Endodermal cell (in vitro differentiated cells): ENCODE measurements around the gene AMOTL2. TPM values are rescaled to one million over a fixed set of nuclear protein-coding genes. Genes with fewer than 3 reads are reported as not detected.
A peak's percentile ranks its signal among the peaks of the same experiment; 100 is the strongest.

Source experiments
- DNase-seq: peaks from one replicate; pipeline ENCODE4 v3.0.0-alpha.2; 2017
- H3K27ac ChIP-seq: 2 replicates; pipeline ENCODE4 v1.5.1; 2013; ENCODE audit warnings: mild to moderate bottlenecking, low read depth, low read length, moderate library complexity
- H3K27me3 ChIP-seq: 2 replicates; pipeline ENCODE4 v1.6.1; 2013; ENCODE audit warnings: mild to moderate bottlenecking, low read length, moderate library complexity; ENCODE audit not compliant: insufficient read depth, control insufficient read depth, poor library complexity, severe bottlenecking
- H3K36me3 ChIP-seq: 2 replicates; pipeline ENCODE4 v1.7.0; 2013; ENCODE audit warnings: mild to moderate bottlenecking, low read length, moderate library complexity; ENCODE audit not compliant: control insufficient read depth, insufficient read depth
- H3K4me1 ChIP-seq: one replicate; pipeline ENCODE4 v1.7.0; 2013; ENCODE audit warnings: low read length; ENCODE audit not compliant: control insufficient read depth, insufficient read depth
- H3K4me3 ChIP-seq: 2 replicates; pipeline ENCODE4 v1.5.1; 2013; ENCODE audit warnings: mild to moderate bottlenecking, low read length, moderate library complexity
- H3K9ac ChIP-seq: 2 replicates; pipeline ENCODE4 v1.6.1; 2013; ENCODE audit warnings: mild to moderate bottlenecking, low read length, moderate library complexity; ENCODE audit not compliant: poor library complexity, severe bottlenecking; ENCODE audit errors: extremely low read depth
- H3K9me3 ChIP-seq: 2 replicates; pipeline ENCODE4 v1.6.1; 2013; ENCODE audit warnings: mild to moderate bottlenecking, low read length, moderate library complexity; ENCODE audit not compliant: control insufficient read depth
- H3K27ac Mint-ChIP-seq: 2 replicates; pipeline ENCODE4 v1.8.0; 2020; ENCODE audit warnings: mixed read lengths
- H3K27me3 Mint-ChIP-seq: 2 replicates; pipeline ENCODE4 v1.8.0; 2021; ENCODE audit warnings: mild to moderate bottlenecking, mixed read lengths; ENCODE audit not compliant: insufficient read depth
- H3K36me3 Mint-ChIP-seq: 2 replicates; pipeline ENCODE4 v1.8.0; 2020; ENCODE audit warnings: low read depth, mixed read lengths
- H3K4me1 Mint-ChIP-seq: 2 replicates; pipeline ENCODE4 v1.8.0; 2020; ENCODE audit warnings: mixed read lengths
- H3K4me3 Mint-ChIP-seq: 2 replicates; pipeline ENCODE4 v1.8.0; 2020; ENCODE audit warnings: mild to moderate bottlenecking, moderate library complexity, mixed read lengths
- H3K9me3 Mint-ChIP-seq: 2 replicates; pipeline ENCODE4 v1.8.0; 2020; ENCODE audit warnings: mild to moderate bottlenecking, mixed read lengths
- CTCF ChIP-seq: fragments of 200-600 bp; sonication (generic); conservative IDR thresholded peaks from 2 replicates; pipeline ENCODE4 v1.5.0; 2021; ENCODE audit warnings: antibody characterized with exemption, mild to moderate bottlenecking
- WGBS, 2 experiments: methylation state at CpG; one replicate each; pipeline versions ENCODE4 v1.1.5 to v1.1.7; 2013; ENCODE audit warnings: missing lambda C conversion rate in 2 of 2, mixed read lengths in 1 of 2; ENCODE audit not compliant: insufficient coverage in 1 of 2, insufficient read length in 1 of 2; 5-methylcytosine and 5-hydroxymethylcytosine counted together
- total RNA-seq, 2 donors: library from RNA; stranded (reverse); fragmentation: NEBNext Ultra II Directional in 1 of 2; extraction: Animal tissue kit (Norgen Biotek cat#: 25700) in 1 of 2; gene quantifications; 2 replicates in 1 of 2; 3 replicates in 1 of 2; pipeline ENCODE4 v1.2.1, GENCODE V29; 2021

The AMOTL2 gene
- total RNA-seq, 2 donors from 2014 or later, result 109 to 153 TPM

GRCh38 chr3:134311265-134311664 is 63.0 kb downstream of the AMOTL2 start:
- H3K9me3 Mint-ChIP-seq, result no peaks in the 10 kb centered on the region
- no peaks in the 10 kb centered on the region for H3K27me3 ChIP-seq
- no peak overlapping the region for H3K4me3 Mint-ChIP-seq
- no peak for DNase-seq
- H3K27ac Mint-ChIP-seq, result no peak overlapping the region
- no peaks in the 10 kb centered on the region for H3K9me3 ChIP-seq
- H3K4me1 Mint-ChIP-seq, result peaks cover 34% of the 10 kb centered on the region
- H3K36me3 Mint-ChIP-seq, result no peaks in the 10 kb centered on the region
- H3K4me1 ChIP-seq, result peaks cover 14% of the 10 kb centered on the region
- peaks cover 17% of the 10 kb centered on the region for H3K27me3 Mint-ChIP-seq
- no peak for TF ChIP-seq CTCF
- H3K36me3 ChIP-seq, result no peaks in the 10 kb centered on the region
- no peak overlapping the region for H3K4me3 ChIP-seq
- WGBS, 2 experiments, result 81 to 82% methylated on average over 2 of the region's 2 CpGs
- H3K27ac ChIP-seq, result no peak overlapping the region
- H3K9ac ChIP-seq, result no peak overlapping the region

- H3K4me3 Mint-ChIP-seq, result no peak overlapping the region
Observed at GRCh38 chr3:134309987-134310700, 64.1 kb downstream of the AMOTL2 start.

GRCh38 chr3:134308350-134308891 is 65.8 kb downstream of the AMOTL2 start:
- Histone ChIP-seq H3K27ac (peak overlapping the region; percentile 68), H3K9ac (peak overlapping the region; percentile 51), H3K27me3 (no peaks in the 10 kb centered on the region), H3K9me3 (no peaks in the 10 kb centered on the region), H3K36me3 (no peaks in the 10 kb centered on the region), H3K4me3 (no peak overlapping the region), H3K4me1 (peaks cover 3% of the 10 kb centered on the region)
- H3K9me3 Mint-ChIP-seq, result no peaks in the 10 kb centered on the region
- DNase-seq, result peak; percentile 97
- no peaks in the 10 kb centered on the region for H3K36me3 Mint-ChIP-seq
- H3K4me1 Mint-ChIP-seq, result peaks cover 17% of the 10 kb centered on the region
- H3K27ac Mint-ChIP-seq, result peak overlapping the region; percentile 85
- no peak overlapping the region for H3K4me3 Mint-ChIP-seq
- 17 to 23% methylated on average over 5 to 11 of the region's 11 CpGs for WGBS, 2 experiments
- peaks cover 12% of the 10 kb centered on the region for H3K27me3 Mint-ChIP-seq
- TF ChIP-seq CTCF, result peak; percentile 99

More at GRCh38 chr3:134309987-134310700, 64.1 kb downstream of the AMOTL2 start:
- no peaks in the 10 kb centered on the region for H3K9me3 ChIP-seq
- H3K4me1 Mint-ChIP-seq, result peaks cover 26% of the 10 kb centered on the region
- peaks cover 13% of the 10 kb centered on the region for H3K4me1 ChIP-seq
- H3K36me3 ChIP-seq, result no peaks in the 10 kb centered on the region
- H3K27me3 Mint-ChIP-seq, result peaks cover 17% of the 10 kb centered on the region
- no peak overlapping the region for H3K4me3 ChIP-seq
- no peaks in the 10 kb centered on the region for H3K9me3 Mint-ChIP-seq
- H3K27me3 ChIP-seq, result no peaks in the 10 kb centered on the region
- peak overlapping the region; percentile 67 for H3K27ac Mint-ChIP-seq
- H3K9ac ChIP-seq, result no peak overlapping the region
- H3K27ac ChIP-seq, result no peak overlapping the region
- H3K36me3 Mint-ChIP-seq, result no peaks in the 10 kb centered on the region
- no peak for TF ChIP-seq CTCF
- WGBS, 2 experiments, result 86 to 92% methylated on average over 5 to 9 of the region's 9 CpGs
- no peak for DNase-seq
